ENCODE data around the gene DBNDD1.
"Not testable (repeated sequence)": the region's sequence is repeated elsewhere in the genome, so short reads cannot be mapped to it uniquely, and the experiment has no call there.

DBNDD1 gene

GRCh38 chr16:90018652-90019542 lies at the start of gene DBNDD1:
Gene DBNDD1 (minus strand): TSS chr16:90019456. CDS start chr16:90019341, 115 bp downstream.
- no peak for DNase-seq

- no peak for DNase-seq
Observed at GRCh38 chr16:90061437-90061836, 42.2 kb upstream of the DBNDD1 start.

GRCh38 chr16:90057738-90058173 lies 38.5 kb upstream of the DBNDD1 start:
- no peak for DNase-seq

GRCh38 chr16:90056521-90056920 lies 37.3 kb upstream of the DBNDD1 start:
- DNase-seq = not testable (repeated sequence)

GRCh38 chr16:90055371-90055770 lies 36.1 kb upstream of the DBNDD1 start:
- DNase-seq = no peak

GRCh38 chr16:90054554-90054953 lies 35.3 kb upstream of the DBNDD1 start:
- DNase-seq = no peak

GRCh38 chr16:90053902-90054500 lies 34.7 kb upstream of the DBNDD1 start:
- no peak for DNase-seq

GRCh38 chr16:90050969-90051368 lies 31.7 kb upstream of the DBNDD1 start:
- no peak for DNase-seq

- no peak for DNase-seq
Observed at GRCh38 chr16:90048737-90049330, 29.6 kb upstream of the DBNDD1 start.

- DNase-seq = no peak
Observed at GRCh38 chr16:90048347-90048722, 29.1 kb upstream of the DBNDD1 start.

GRCh38 chr16:90047714-90048346 lies 28.6 kb upstream of the DBNDD1 start:
- no peak for DNase-seq

GRCh38 chr16:90046971-90047713 lies 27.9 kb upstream of the DBNDD1 start:
- peak in 1 of 2 experiments; percentile 12 for DNase-seq

- DNase-seq = no peak
Observed at GRCh38 chr16:90046122-90046970, 27.1 kb upstream of the DBNDD1 start.

- no peak for DNase-seq
Observed at GRCh38 chr16:90044111-90044551, 24.9 kb upstream of the DBNDD1 start.

- no peak for DNase-seq
Observed at GRCh38 chr16:90043526-90043925, 24.3 kb upstream of the DBNDD1 start.

- no peak for DNase-seq
Observed at GRCh38 chr16:90042946-90043514, 23.8 kb upstream of the DBNDD1 start.

- no peak for DNase-seq
Observed at GRCh38 chr16:90041896-90042473, 22.7 kb upstream of the DBNDD1 start.

GRCh38 chr16:90040152-90041023 lies 21.1 kb upstream of the DBNDD1 start:
- no peak for DNase-seq

- DNase-seq = no peak
Observed at GRCh38 chr16:90037276-90037675, 18.0 kb upstream of the DBNDD1 start.

GRCh38 chr16:90035902-90036301 lies 16.6 kb upstream of the DBNDD1 start:
- DNase-seq = no peak

Measured in cerebellar nuclear complex (tissue), 1 donor.